CD4-positive, alpha-beta T cell (primary cell): ENCODE results near the gene FBXO28. TPM values are rescaled to one million over a fixed set of nuclear protein-coding genes. Genes with fewer than 3 reads are reported as not detected.
A peak's percentile ranks its signal among the peaks of the same experiment; 100 is the strongest.

ENCODE experiments used
- ATAC-seq: fragments of 200-7000 bp; cut with Tn5 transposase; one replicate; pipeline ENCODE4 v1.10.0; 2022; ENCODE audit warnings: mild to moderate bottlenecking; ENCODE audit not compliant: poor library complexity
- CTCF ChIA-PET: fragments of 350-600 bp; sonication (Branson Sonifier 250); formaldehyde crosslinking; loops from one replicate; lab custom pipeline; 2021; ENCODE audit warnings: antibody characterized with exemption, inconsistent platforms; lab: Charles Lee
- POLR2A ChIA-PET: fragments of 350-600 bp; sonication (Branson Sonifier 250); formaldehyde crosslinking; loops from one replicate; lab custom pipeline; 2021; ENCODE audit warnings: antibody characterized with exemption, inconsistent platforms; lab: Charles Lee
- DNase-seq, 14 experiments: peaks; one replicate each; pipeline ENCODE4 v3.0.0-alpha.2; 2013 to 2020; ENCODE audit warnings: mixed read lengths in 2 of 14
- H3K27ac ChIP-seq, 2 donors: one replicate each; pipeline versions ENCODE4 v1.5.1 to v1.7.0; 2013; ENCODE audit warnings: low read length in 2 of 2, low read depth in 1 of 2, mild to moderate bottlenecking in 1 of 2
- H3K27me3 ChIP-seq, 2 experiments: 1 replicate in 1 of 2; 2 replicates in 1 of 2; pipeline versions ENCODE4 v1.6.1 to v1.7.0; 2013; ENCODE audit warnings: low read length in 2 of 2, control low read depth in 1 of 2, mild to moderate bottlenecking in 1 of 2, moderate library complexity in 1 of 2; ENCODE audit not compliant: insufficient read depth in 2 of 2, control insufficient read depth in 1 of 2
- H3K36me3 ChIP-seq: one replicate; pipeline ENCODE4 v1.6.1; 2013; ENCODE audit warnings: low read length, control low read depth; ENCODE audit not compliant: insufficient read depth
- H3K4me1 ChIP-seq: one replicate; pipeline ENCODE4 v1.6.1; 2013; ENCODE audit warnings: low read length, control low read depth; ENCODE audit not compliant: insufficient read depth
- H3K4me3 ChIP-seq: one replicate; pipeline ENCODE4 v1.5.1; 2013; ENCODE audit warnings: mild to moderate bottlenecking, low read length, moderate library complexity
- H3K9me3 ChIP-seq, 2 experiments: 1 replicate in 1 of 2; 2 replicates in 1 of 2; pipeline versions ENCODE4 v1.6.1 to v1.7.0; 2013; ENCODE audit warnings: low read length in 2 of 2, mild to moderate bottlenecking in 2 of 2, control low read depth in 1 of 2, moderate library complexity in 1 of 2; ENCODE audit not compliant: control insufficient read depth in 1 of 2, insufficient read depth in 1 of 2
- H3K27ac Mint-ChIP-seq: one replicate; pipeline ENCODE4 v1.8.0; 2020; ENCODE audit warnings: mixed read lengths
- H3K27me3 Mint-ChIP-seq: one replicate; pipeline ENCODE4 v1.8.0; 2021; ENCODE audit warnings: mixed read lengths
- H3K36me3 Mint-ChIP-seq: one replicate; pipeline ENCODE4 v1.8.0; 2021; ENCODE audit warnings: low read depth, mixed read lengths
- H3K4me1 Mint-ChIP-seq: one replicate; pipeline ENCODE4 v1.8.0; 2021; ENCODE audit warnings: low read depth, mixed read lengths
- H3K4me3 Mint-ChIP-seq: one replicate; pipeline ENCODE4 v1.8.0; 2020; ENCODE audit warnings: mild to moderate bottlenecking, mixed read lengths
- H3K9me3 Mint-ChIP-seq: one replicate; pipeline ENCODE4 v1.8.0; 2020; ENCODE audit warnings: mixed read lengths
- CTCF ChIP-seq: fragments of 200-600 bp; IDR thresholded peaks from one replicate; pipeline ENCODE4 v1.8.0; 2022; ENCODE audit warnings: antibody characterized with exemption, mild to moderate bottlenecking
- intact Hi-C, 2 experiments: fragments of 100-400 bp; cut with DNase I in 1 of 2; cut with micrococcal nuclease in 1 of 2; formaldehyde crosslinking; loops; one replicate each; pipeline versions ENCODE4 v1.15.1 to v1.9.0; 2023 to 2025; cut with DNase I, micrococcal nuclease
- total RNA-seq, 174 experiments: library from RNA in 2 of 174; stranded (reverse) in 2 of 174; gene quantifications; one replicate each; pipeline ENCODE4 v1.2.3 and lab custom pipeline; 2021 to 2026

FBXO28 gene
- total RNA-seq, 2 experiments from 2014 or later = 32.5 to 37.1 TPM

- Mint-ChIP-seq H3K9me3 (no peaks in the 10 kb centered on the region), H3K27ac (peak overlapping the region; percentile 94), H3K4me1 (peaks cover 59% of the 10 kb centered on the region), H3K4me3 (peak overlapping the region; percentile 95), H3K36me3 (peaks cover 49% of the 10 kb centered on the region), H3K27me3 (no peaks in the 10 kb centered on the region)
- intact Hi-C loops = loop anchor here (2.0 to 10.0 kb wide), 4 partner anchors 61 to 349 kb away; partner anchors contain the start of genes FBXO28 (in 2 of the 2) and WDR26 (in 1 of the 2)
- no peaks in the 10 kb centered on the region for H3K9me3 ChIP-seq
- DNase-seq = peak; percentile 26 to 82 (median 42)
- ChIA-PET CTCF (interaction anchor here (1.4 kb wide), 1 partner anchor 15 kb away, joined by 6 read pairs; no protein-coding TSS in a partner anchor), POLR2A (interaction anchor here (0.7 to 5.3 kb wide), 16 partner anchors 9 to 1879 kb away, joined by 3 to 80 read pairs (median 7); partner anchors contain the start of genes FBXO28, H3-3A, NVL and SUSD4)
- peak overlapping the region; percentile 68 to 97 for H3K27ac ChIP-seq
- H3K4me1 ChIP-seq = peaks cover 52% of the 10 kb centered on the region
- no peak for TF ChIP-seq CTCF
- no peaks in the 10 kb centered on the region for H3K27me3 ChIP-seq
- H3K36me3 ChIP-seq = peaks cover 10% of the 10 kb centered on the region
- peak overlapping the region; percentile 92 for H3K4me3 ChIP-seq
- peak; percentile 30 for ATAC-seq
Measured at GRCh38 chr1:224183591-224184312, 69.8 kb downstream of the FBXO28 start.

DNA sequence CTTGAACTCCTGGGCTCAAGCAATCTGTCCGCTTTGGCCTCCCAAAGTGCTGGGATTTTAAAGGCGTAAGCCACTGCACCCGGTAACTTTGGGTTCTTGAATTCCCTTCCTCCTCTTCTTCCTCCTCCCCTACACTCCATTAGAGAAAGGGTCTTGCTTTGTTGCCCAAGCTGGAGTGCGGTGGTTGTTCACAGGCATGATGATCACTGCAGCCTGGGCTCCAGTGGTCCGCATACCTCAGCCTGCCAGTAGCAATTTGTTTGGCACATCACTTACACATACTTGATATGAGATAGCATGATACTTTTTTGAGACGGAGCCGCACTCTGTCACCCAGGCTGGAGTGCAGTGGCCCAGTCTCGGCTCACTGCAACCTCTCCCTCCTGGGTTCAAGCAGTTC lies 71.3 kb downstream of the FBXO28 start:
- Histone ChIP-seq H3K27me3 (no peaks in the 10 kb centered on the region), H3K4me3 (no peak overlapping the region), H3K4me1 (peaks cover 52% of the 10 kb centered on the region), H3K9me3 (no peaks in the 10 kb centered on the region), H3K36me3 (peaks cover 21% of the 10 kb centered on the region), H3K27ac (no peak overlapping the region)
- Mint-ChIP-seq H3K4me3 (peak overlapping the region; percentile 95), H3K9me3 (no peaks in the 10 kb centered on the region), H3K4me1 (peaks cover 70% of the 10 kb centered on the region), H3K27ac (peak overlapping the region; percentile 94), H3K36me3 (peaks cover 62% of the 10 kb centered on the region), H3K27me3 (no peaks in the 10 kb centered on the region)
- POLR2A ChIA-PET = interaction anchor here (0.7 to 5.3 kb wide), 3 partner anchors 10 to 1588 kb away, joined by 3 to 80 read pairs (median 3); no protein-coding TSS in a partner anchor
- DNase-seq (no peak), ATAC-seq (no peak)
- TF ChIP-seq CTCF = no peak
- intact Hi-C loops = loop anchor here in 1 of 2 experiments (2.0 to 10.0 kb wide), 4 partner anchors 62 to 350 kb away; partner anchors contain the start of gene NVL
- CTCF ChIA-PET = no interaction called here

- no peak for TF ChIP-seq CTCF
- no peaks in the 10 kb centered on the region for H3K27me3 ChIP-seq
- H3K36me3 Mint-ChIP-seq = peaks cover 71% of the 10 kb centered on the region
- no peak for ATAC-seq
- H3K4me3 ChIP-seq = no peak overlapping the region
- peak overlapping the region; percentile 79 for H3K4me3 Mint-ChIP-seq
- intact Hi-C loops = loop anchor here in 1 of 2 experiments (5.0 to 10.0 kb wide), 3 partner anchors 59 to 353 kb away; partner anchors contain the start of gene NVL
- no peaks in the 10 kb centered on the region for H3K9me3 Mint-ChIP-seq
- peaks cover 42% of the 10 kb centered on the region for H3K36me3 ChIP-seq
- H3K27ac Mint-ChIP-seq = peak overlapping the region; percentile 77
- POLR2A ChIA-PET = no interaction called here
- DNase-seq = no peak
- H3K4me1 ChIP-seq = peaks cover 37% of the 10 kb centered on the region
- H3K27me3 Mint-ChIP-seq = no peaks in the 10 kb centered on the region
- CTCF ChIA-PET = interaction anchor here (1.4 kb wide), 1 partner anchor 19 kb away, joined by 3 read pairs; no protein-coding TSS in a partner anchor
- peaks cover 53% of the 10 kb centered on the region for H3K4me1 Mint-ChIP-seq
- H3K9me3 ChIP-seq = no peaks in the 10 kb centered on the region
- no peak overlapping the region for H3K27ac ChIP-seq
Measured at GRCh38 chr1:224188286-224188685, 74.4 kb downstream of the FBXO28 start.
